ENCODE measurements around the gene RBFOX1. TPM values are rescaled to one million over a fixed set of nuclear protein-coding genes. Genes with fewer than 3 reads are reported as not detected.

Gene RBFOX1
- total RNA-seq, 1 donor from 2014 or later, result not detected

DNA sequence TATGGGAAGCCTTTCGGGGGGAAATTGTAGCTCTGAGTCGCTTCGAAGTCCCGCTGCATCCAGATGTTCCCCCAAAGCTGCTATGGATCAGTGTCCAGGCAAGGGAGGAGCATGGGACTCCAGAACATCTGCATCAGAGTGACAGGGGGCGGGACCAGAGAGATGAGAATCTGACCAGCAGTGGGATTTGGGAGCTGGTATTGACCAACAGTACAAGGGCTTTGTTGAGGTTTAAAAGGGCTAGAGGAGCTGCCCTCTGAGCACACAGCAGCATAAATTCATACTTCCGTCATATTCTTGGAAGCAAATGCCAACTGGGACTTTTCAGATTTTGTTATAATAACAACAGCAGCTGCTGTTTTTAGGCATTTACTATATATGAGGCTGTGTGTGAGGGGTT, 10.6 kb downstream of the RBFOX1 start:
- H3K4me1 Mint-ChIP-seq, result no peaks in the 10 kb centered on the region
- peaks cover 16% of the 10 kb centered on the region for H3K9me3 Mint-ChIP-seq
- H3K36me3 Mint-ChIP-seq (ENCODE audit: low read depth), result no peaks in the 10 kb centered on the region
- no peak for DNase-seq
- no peak overlapping the region for H3K4me3 Mint-ChIP-seq
- no peaks in the 10 kb centered on the region for H3K27me3 Mint-ChIP-seq
- intact Hi-C loops (cut with micrococcal nuclease), result no loop called here
- H3K27ac Mint-ChIP-seq, result no peak overlapping the region

DNA sequence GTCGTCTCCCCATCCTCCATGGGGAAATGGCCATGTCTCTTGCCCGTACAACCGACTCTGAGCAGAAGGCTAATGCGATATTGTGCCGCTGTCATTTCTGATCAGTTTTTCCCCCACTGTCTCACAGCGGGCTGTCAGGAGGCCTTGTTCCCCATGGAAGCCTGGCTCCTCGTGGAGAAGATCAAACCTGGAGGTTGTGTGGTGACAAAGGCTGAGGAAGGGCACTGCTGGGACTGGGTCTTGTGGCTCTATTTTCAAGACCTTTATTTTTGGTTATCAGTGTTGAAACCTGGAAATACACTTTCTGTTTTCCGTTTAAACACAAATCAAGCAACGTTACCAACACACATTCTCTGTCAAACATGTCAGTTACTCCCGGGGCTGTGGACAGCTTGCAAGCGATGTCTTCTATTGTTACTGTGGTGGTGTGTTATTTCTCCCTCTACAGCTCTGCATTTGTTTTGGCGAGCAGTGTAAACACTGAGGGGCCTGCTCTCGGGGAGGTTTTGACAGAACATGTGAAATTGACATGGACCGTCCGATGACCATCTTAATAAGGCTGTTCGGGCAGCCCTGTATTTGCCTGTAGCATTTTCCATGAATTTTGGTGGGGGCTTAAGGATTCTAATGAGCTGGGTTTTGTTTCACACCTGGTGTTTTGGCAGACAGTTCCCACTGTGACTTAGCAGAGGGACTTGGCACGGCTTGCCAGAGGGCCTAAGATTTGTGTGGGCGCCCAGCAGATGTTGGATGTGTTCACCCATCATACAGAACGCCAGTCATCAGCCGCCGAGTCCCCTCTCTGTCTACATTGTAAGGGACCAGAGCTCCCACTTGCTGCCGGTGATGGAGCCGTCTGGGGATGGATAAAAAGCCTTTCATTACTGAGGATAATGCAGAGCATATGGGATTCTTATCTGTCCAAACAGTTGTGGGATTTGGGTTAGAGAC, 12.5 kb downstream of the RBFOX1 start:
- intact Hi-C loops (cut with micrococcal nuclease), result no loop called here
- H3K4me1 Mint-ChIP-seq, result no peaks in the 10 kb centered on the region
- H3K27me3 Mint-ChIP-seq, result no peaks in the 10 kb centered on the region
- no peak overlapping the region for H3K27ac Mint-ChIP-seq
- peaks cover 11% of the 10 kb centered on the region for H3K9me3 Mint-ChIP-seq
- DNase-seq, result no peak
- H3K4me3 Mint-ChIP-seq, result no peak overlapping the region
- H3K36me3 Mint-ChIP-seq (ENCODE audit: low read depth), result no peaks in the 10 kb centered on the region

DNA sequence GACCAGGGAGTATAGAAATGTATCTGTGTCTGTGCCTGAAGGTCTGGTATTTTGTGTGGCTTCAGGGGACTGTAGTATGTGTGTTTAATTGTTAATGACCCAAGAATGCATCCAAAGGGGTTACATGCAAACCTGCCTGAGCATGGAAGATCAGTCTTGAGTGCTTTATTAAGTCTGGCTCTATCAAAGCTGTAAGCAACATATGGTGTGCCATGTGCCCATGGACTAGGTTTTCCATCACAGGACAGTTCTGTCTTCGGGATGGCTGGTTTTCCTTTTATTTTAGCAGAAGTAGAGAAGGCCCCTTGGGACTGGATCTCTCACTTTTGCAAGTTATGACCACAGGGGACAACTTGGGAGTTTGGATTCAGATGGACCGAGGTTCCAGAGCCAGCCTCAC, 18.2 kb downstream of the RBFOX1 start:
- H3K27me3 Mint-ChIP-seq, result no peaks in the 10 kb centered on the region
- no peak overlapping the region for H3K27ac Mint-ChIP-seq
- intact Hi-C loops (cut with micrococcal nuclease), result no loop called here
- DNase-seq, result no peak
- H3K9me3 Mint-ChIP-seq, result peaks cover 20% of the 10 kb centered on the region
- no peak overlapping the region for H3K4me3 Mint-ChIP-seq
- H3K36me3 Mint-ChIP-seq (ENCODE audit: low read depth), result no peaks in the 10 kb centered on the region
- no peaks in the 10 kb centered on the region for H3K4me1 Mint-ChIP-seq

DNA sequence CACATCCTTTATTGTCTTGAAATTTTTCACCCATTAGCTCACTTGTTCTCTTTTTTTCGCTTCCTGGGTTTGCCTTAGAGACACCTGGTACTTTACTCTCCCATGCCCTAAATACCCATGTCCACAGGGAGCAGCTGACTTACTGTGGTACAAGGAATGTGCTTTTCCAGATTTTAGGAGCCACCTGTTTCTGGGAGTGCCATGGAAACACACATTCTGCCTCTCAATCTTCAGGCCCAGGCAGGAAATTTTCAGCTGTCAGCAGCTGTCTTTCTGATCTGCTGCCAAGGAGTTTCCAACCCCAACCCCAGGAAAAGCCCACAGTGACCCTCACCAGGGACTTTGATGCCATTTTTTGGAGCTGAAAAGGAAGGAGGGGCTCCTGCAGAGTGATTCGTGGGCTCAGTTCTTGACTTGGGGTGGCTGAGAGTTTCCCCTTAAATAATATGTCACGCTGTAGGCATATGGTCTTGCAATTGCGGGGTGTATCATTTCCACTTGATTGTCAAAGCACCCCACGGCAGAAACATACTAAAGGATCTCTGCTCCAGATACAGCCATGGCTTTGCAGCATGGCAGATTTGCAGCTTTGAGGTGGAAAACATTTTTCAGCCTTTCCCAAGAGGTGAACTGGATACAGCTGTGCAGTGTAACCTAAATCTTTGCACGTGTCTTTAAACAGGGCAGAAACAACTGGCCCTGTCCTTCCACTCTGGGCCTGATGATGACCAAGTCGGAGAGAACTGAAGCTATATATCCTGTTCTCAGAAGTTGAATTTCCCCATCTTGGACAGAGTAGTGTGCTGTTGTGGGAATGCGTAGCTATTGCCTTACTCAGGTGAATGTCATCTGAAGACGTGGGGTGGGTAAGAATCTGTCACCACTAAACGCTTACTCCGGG, 19.2 kb downstream of the RBFOX1 start:
- intact Hi-C loops (cut with micrococcal nuclease), result no loop called here
- H3K9me3 Mint-ChIP-seq, result peaks cover 17% of the 10 kb centered on the region
- no peak for DNase-seq
- no peaks in the 10 kb centered on the region for H3K36me3 Mint-ChIP-seq (ENCODE audit: low read depth)
- H3K4me1 Mint-ChIP-seq, result no peaks in the 10 kb centered on the region
- no peak overlapping the region for H3K4me3 Mint-ChIP-seq
- H3K27me3 Mint-ChIP-seq, result no peaks in the 10 kb centered on the region
- H3K27ac Mint-ChIP-seq, result no peak overlapping the region

DNA sequence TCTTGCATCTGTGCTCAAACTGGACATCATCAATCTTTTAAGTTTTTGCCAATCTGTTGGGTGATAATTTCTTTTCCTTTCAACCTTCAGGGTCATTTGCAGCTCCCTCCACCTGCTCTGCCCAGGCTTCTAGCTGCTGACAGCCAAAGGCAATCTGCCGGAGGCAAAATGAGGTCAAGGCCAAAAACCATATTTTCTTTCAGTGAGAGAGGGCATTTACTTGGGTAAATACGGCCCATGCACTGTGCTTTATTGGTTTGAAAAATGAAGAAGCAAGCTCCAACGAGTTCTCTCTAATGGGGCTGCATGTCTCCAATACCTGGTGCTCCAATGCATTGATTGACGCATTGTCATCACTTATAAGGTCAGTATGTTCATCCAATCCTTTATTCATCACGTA, 23.1 kb downstream of the RBFOX1 start:
- no peaks in the 10 kb centered on the region for H3K36me3 Mint-ChIP-seq (ENCODE audit: low read depth)
- no peak for DNase-seq
- intact Hi-C loops (cut with micrococcal nuclease), result no loop called here

DNA sequence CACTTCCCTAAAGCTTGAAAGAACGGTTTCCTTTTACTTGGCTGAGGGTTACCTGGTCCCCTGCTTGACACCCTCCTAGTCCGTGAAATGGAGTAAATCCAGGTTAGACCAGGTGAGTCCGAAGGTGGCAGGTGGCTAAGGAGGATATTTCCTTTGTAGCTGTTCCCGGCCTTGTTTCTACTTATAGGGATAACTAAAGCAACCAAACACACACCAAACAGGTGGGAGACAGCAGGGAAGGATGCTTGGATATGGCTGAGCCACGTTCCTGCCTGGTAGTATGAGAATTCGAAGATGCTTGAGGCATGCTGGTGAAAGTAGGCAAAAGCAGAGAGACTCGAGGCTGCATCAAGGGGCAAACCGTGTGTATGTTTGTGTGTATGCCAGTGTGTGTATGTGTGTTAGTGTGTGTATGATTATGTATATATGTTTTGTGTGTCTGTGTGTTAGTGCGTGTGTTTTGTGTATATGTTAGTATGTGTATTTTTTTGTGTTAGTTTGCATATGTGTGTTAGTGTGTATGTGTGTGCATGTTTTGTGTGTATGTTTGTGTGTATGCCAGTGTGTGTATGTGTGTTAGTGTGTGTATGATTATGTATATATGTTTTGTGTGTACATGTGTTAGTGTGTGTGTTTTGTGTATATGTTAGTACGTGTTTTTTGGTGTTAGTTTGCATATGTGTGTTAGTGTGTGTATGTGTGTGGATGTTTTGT, 28.9 kb downstream of the RBFOX1 start:
- no peak overlapping the region for H3K4me3 Mint-ChIP-seq
- H3K4me1 Mint-ChIP-seq, result no peaks in the 10 kb centered on the region
- H3K36me3 Mint-ChIP-seq (ENCODE audit: low read depth), result no peaks in the 10 kb centered on the region
- no peak overlapping the region for H3K27ac Mint-ChIP-seq
- H3K9me3 Mint-ChIP-seq, result no peaks in the 10 kb centered on the region
- intact Hi-C loops (cut with micrococcal nuclease), result no loop called here
- DNase-seq, result no peak
- no peaks in the 10 kb centered on the region for H3K27me3 Mint-ChIP-seq

More for the DNA sequence above, 23.1 kb downstream of the RBFOX1 start:
- Mint-ChIP-seq H3K27ac (no peak overlapping the region), H3K4me3 (no peak overlapping the region), H3K27me3 (no peaks in the 10 kb centered on the region), H3K4me1 (no peaks in the 10 kb centered on the region), H3K9me3 (peaks cover 9% of the 10 kb centered on the region)

DNA sequence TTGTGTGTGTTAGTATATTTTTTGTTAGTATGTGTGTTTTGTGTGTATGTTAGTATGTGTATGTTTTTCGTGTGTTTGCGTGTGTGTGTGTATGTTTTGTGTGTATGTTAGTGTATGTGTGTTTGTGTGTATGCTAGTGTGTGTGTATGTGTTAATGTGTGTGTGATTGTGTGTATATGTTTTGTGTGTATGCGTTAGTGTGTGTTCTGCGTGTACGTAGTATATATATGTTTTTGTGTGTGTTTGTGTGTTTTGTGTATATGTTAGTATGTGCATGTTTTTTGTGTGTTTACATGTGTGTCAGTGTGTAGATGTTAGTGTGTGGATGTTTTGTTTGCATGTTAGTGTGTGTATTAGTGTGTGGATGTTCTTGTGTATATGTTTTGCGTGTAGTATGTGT, 29.6 kb downstream of the RBFOX1 start:
- Mint-ChIP-seq H3K36me3 (ENCODE audit: low read depth) (no peaks in the 10 kb centered on the region), H3K9me3 (peaks cover 4% of the 10 kb centered on the region), H3K4me3 (no peak overlapping the region), H3K27me3 (no peaks in the 10 kb centered on the region), H3K4me1 (no peaks in the 10 kb centered on the region), H3K27ac (no peak overlapping the region)
- DNase-seq, result no peak
- intact Hi-C loops (cut with micrococcal nuclease), result no loop called here

DNA sequence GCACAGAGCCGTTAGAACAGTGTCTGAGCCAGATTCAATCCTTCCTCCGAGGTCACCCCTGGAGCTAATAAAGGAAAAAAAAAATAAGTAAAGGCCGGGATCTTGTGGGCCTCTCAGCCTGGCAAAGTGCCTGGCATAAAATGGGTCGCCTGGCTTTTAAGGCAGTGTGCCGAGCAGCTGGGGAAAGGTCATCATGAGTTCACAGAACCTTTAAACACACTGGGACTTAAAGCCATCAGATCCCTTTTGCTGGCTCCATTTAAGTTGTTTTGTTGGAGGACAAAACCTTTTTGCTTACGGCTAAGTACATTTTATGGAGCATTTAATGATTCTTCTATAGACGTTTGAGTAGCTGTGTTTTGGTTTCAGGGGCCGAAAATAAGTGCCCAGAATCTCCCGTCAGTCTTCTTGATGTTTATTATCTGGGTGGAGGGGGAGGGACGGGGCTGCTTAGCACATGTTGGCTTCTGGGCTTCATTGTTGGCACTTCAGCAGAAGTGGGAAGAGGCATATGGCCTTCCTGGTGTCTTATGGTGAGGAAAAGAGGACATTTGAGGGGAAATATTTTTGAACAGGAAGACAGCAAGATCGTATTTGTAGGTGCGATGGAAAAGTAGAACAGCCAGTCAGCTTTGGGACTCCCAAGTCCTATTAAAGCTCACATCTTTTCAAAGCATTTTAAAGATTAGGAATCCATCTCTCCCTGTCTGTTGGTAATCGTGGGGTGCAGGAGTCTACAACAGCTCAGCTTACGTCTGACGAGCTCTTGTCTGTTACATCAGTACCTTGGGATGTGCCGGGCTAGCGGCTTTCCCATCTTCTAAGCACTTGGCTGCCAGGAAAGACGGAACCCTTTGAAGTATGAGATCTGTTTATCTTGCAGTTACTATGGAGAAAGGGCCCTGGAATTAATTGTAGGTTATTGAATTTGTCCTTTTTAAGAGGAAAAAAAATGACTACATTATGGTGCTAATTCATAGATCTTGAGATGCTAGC, 31.1 kb downstream of the RBFOX1 start:
- Mint-ChIP-seq H3K36me3 (ENCODE audit: low read depth) (no peaks in the 10 kb centered on the region), H3K9me3 (peaks cover 6% of the 10 kb centered on the region), H3K4me3 (no peak overlapping the region), H3K27me3 (no peaks in the 10 kb centered on the region), H3K27ac (no peak overlapping the region), H3K4me1 (no peaks in the 10 kb centered on the region)
- DNase-seq, result no peak
- intact Hi-C loops (cut with micrococcal nuclease), result no loop called here

DNA sequence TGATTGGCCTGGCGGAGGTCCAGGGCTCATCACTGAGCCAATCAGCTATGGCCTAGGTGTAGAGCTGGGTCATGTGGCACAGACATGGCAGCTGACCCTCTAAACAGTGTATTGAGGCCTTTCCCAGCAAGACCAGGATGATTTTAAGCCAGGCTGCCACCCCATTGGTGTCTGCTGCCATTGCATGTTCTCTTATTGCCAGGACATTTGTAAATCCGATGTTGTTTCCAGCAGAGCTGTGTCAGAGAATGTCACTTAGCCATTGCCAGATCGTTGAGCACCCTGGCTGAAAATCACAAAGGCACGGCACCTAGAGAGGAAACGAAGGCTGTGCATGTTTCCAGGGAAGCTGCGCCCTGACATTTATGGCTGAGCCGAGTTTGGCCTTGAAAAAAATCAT, 33.4 kb downstream of the RBFOX1 start:
- intact Hi-C loops (cut with micrococcal nuclease), result no loop called here
- Mint-ChIP-seq H3K27me3 (no peaks in the 10 kb centered on the region), H3K4me3 (no peak overlapping the region), H3K9me3 (peaks cover 12% of the 10 kb centered on the region), H3K36me3 (ENCODE audit: low read depth) (no peaks in the 10 kb centered on the region), H3K27ac (no peak overlapping the region), H3K4me1 (no peaks in the 10 kb centered on the region)
- DNase-seq, result no peak

DNA sequence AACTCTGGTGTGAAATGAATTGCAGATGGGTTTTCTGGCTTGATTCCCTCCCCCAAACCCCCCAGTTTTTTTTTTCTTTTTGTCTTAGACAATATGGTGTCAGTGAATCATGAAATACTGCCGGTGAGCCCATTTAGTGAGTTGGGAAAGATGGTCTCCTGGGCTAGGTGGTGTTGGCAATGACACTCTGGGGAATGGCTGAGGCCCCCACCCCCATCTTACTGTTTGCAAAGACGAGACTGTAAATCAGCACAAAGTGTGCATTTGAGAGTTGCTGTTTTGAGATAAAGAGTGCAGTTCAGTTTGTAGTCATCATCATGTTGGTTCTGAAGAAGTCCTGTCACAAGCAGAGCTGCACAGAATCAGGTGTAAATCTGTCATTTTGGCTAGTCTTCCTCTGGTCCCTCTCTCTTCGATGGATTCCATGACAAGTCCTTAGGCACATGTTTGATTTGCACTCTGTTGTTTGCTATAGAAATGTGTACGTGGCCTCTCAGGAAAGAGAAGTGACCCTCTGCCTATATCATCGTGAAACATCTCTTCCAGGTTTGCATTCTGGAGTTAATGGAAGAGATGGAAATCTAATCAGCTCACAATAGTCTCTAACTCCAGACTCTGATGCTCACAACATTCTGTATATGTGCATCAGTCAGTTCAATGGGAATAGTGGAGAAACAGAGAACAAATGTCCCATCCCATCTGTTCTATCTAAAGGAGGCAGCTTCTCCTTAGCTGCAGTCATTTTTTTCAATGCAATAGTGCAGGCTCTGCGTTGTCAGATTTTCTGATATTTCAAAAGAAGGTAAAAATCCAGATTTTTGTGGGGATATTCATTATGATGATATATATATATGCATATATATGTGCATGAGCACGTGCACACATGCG, 34.6 kb downstream of the RBFOX1 start:
- no peaks in the 10 kb centered on the region for H3K36me3 Mint-ChIP-seq (ENCODE audit: low read depth)
- peaks cover 14% of the 10 kb centered on the region for H3K9me3 Mint-ChIP-seq
- no peak overlapping the region for H3K4me3 Mint-ChIP-seq
- no peaks in the 10 kb centered on the region for H3K4me1 Mint-ChIP-seq
- DNase-seq, result no peak
- no peaks in the 10 kb centered on the region for H3K27me3 Mint-ChIP-seq
- intact Hi-C loops (cut with micrococcal nuclease), result no loop called here
- no peak overlapping the region for H3K27ac Mint-ChIP-seq

DNA sequence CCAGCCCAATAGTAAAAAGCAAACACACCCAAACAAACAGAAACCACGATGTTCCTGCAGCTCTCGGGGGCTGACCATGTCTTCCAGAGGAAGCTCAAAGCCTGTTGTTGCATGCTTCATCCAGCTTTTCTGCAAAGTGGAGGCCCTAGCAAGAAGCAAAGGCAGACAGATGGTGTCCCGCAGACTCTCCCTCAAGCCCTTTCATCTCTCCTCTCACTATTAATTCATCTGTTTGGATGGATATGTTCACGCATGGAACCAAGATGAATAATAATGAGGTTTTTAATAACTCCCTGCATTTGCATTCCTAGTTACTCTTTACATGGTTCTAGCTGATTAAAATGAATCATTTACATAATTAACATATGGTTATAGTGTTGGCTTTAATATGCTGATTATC, 36.6 kb downstream of the RBFOX1 start:
- no peaks in the 10 kb centered on the region for H3K4me1 Mint-ChIP-seq
- DNase-seq, result no peak
- no peaks in the 10 kb centered on the region for H3K27me3 Mint-ChIP-seq
- H3K9me3 Mint-ChIP-seq, result peaks cover 17% of the 10 kb centered on the region
- intact Hi-C loops (cut with micrococcal nuclease), result no loop called here
- no peaks in the 10 kb centered on the region for H3K36me3 Mint-ChIP-seq (ENCODE audit: low read depth)
- H3K27ac Mint-ChIP-seq, result no peak overlapping the region
- H3K4me3 Mint-ChIP-seq, result no peak overlapping the region

DNA sequence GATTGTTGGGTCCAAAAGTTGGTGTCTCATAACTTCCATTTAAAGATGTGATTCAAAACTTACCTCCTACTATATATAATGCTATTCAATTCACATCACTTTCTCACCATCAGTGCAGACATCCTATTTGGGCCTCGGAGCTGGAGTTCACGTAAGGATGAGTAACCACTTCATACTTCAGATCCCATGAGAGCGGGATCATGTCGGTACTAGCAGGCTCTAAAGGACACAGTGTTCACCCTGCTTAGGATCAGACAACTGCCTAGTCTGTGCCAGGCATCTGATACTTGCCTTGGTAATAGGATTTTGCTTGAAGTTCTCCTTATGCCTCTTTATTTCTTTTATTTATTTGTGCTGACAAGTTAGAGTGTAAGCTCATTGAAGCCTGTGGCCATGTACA, 39.5 kb downstream of the RBFOX1 start:
- Mint-ChIP-seq H3K9me3 (peaks cover 15% of the 10 kb centered on the region), H3K27me3 (no peaks in the 10 kb centered on the region), H3K4me3 (no peak overlapping the region), H3K4me1 (no peaks in the 10 kb centered on the region), H3K27ac (no peak overlapping the region), H3K36me3 (ENCODE audit: low read depth) (no peaks in the 10 kb centered on the region)
- DNase-seq, result no peak
- intact Hi-C loops (cut with micrococcal nuclease), result no loop called here
